OCI-LY1 (cell line): ENCODE measurements around the gene AGAP4.
"Not testable (repeated sequence)": the region's sequence is repeated elsewhere in the genome, so short reads cannot be mapped to it uniquely, and the experiment has no call there.

ENCODE experiments used
- H2AFZ ChIP-seq: fragments of 200-600 bp; sonication (generic), shearing (Covaris generic); 2 replicates; pipeline ENCODE4 v1.6.0; 2014; ENCODE audit warnings: antibody characterized with exemption, mild to moderate bottlenecking, low read length
- H3F3A ChIP-seq: fragments of 200-600 bp; sonication (generic), shearing (Covaris generic); 2 replicates; pipeline ENCODE4 v1.6.0; 2014; ENCODE audit warnings: mild to moderate bottlenecking, antibody characterized with exemption, low read length, moderate library complexity; ENCODE audit not compliant: insufficient read depth
- H3K27ac ChIP-seq: fragments of 200-600 bp; sonication (generic); 2 replicates; pipeline ENCODE4 v1.5.1; 2014; ENCODE audit warnings: low read length, mixed run types, mild to moderate bottlenecking, low read depth; ENCODE audit not compliant: poor library complexity, severe bottlenecking
- H3K27me3 ChIP-seq: fragments of 200-600 bp; sonication (generic); 2 replicates; pipeline ENCODE4 v1.6.0; 2014; ENCODE audit warnings: antibody characterized with exemption, mild to moderate bottlenecking, low read length, moderate library complexity; ENCODE audit not compliant: insufficient read depth
- H3K36me3 ChIP-seq: fragments of 200-600 bp; sonication (generic); 2 replicates; pipeline ENCODE4 v1.6.1; 2014; ENCODE audit warnings: mild to moderate bottlenecking, antibody characterized with exemption, low read length, moderate library complexity, mixed read lengths; ENCODE audit not compliant: insufficient read depth
- H3K4me1 ChIP-seq: fragments of 200-600 bp; sonication (generic); 2 replicates; pipeline ENCODE4 v1.5.1; 2014; ENCODE audit warnings: mild to moderate bottlenecking, low read length, moderate library complexity; ENCODE audit not compliant: insufficient read depth, severe bottlenecking
- H3K4me2 ChIP-seq: fragments of 200-600 bp; sonication (generic), shearing (Covaris generic); 2 replicates; pipeline ENCODE4 v1.6.1; 2014; ENCODE audit warnings: low read length
- H3K4me3 ChIP-seq: fragments of 200-600 bp; sonication (generic); 2 replicates; pipeline ENCODE4 v1.5.1; 2014; ENCODE audit warnings: low read length, low read depth, mild to moderate bottlenecking, mixed read lengths; ENCODE audit not compliant: poor library complexity, severe bottlenecking
- H3K79me2 ChIP-seq: fragments of 200-600 bp; shearing (Covaris generic); 2 replicates; pipeline ENCODE4 v1.6.1; 2016; ENCODE audit warnings: mixed run types, low read length, mixed read lengths; ENCODE audit not compliant: insufficient read depth
- H3K9ac ChIP-seq: fragments of 200-600 bp; sonication (generic), shearing (Covaris generic); 2 replicates; pipeline ENCODE4 v1.6.1; 2014; ENCODE audit warnings: mild to moderate bottlenecking, low read length, mixed read lengths
- H3K9me2 ChIP-seq: fragments of 200-600 bp; sonication (generic), shearing (Covaris generic); 2 replicates; pipeline ENCODE4 v1.6.1; 2014; ENCODE audit warnings: low read depth, mild to moderate bottlenecking, low read length, mixed read lengths
- H3K9me3 ChIP-seq: fragments of 200-600 bp; shearing (Covaris generic); 2 replicates; pipeline ENCODE4 v1.6.1; 2014; ENCODE audit warnings: low read length, mixed read lengths
- H4K20me1 ChIP-seq: fragments of 200-600 bp; sonication (generic), shearing (Covaris generic); 2 replicates; pipeline ENCODE4 v1.6.0; 2016; ENCODE audit warnings: mild to moderate bottlenecking, low read length; ENCODE audit not compliant: insufficient read depth

The AGAP4 gene

DNA sequence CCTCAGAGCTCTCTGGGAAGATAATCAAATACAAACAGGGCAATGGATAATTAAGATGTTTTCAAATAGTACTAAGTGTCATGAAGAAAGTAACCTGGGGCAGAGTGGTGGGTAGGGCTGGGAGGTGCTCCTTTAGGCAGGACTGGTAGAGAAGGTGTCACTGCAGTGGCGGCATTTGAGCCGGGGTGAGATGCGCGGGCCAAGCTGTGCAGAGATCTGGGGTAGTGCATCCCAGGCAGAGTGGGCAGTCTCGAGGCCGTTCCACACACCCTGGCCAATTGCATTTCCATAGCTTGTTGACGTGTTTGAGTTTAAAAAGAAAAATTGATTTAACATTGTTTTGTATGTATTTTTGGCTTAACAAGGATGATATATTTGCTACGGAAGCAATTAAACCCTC, 57.3 kb downstream of the AGAP4 start:
- not testable (repeated sequence) for H3K27me3 ChIP-seq, H3K9me2 ChIP-seq, H4K20me1 ChIP-seq, H3K9ac ChIP-seq, H2AFZ ChIP-seq, H3K27ac ChIP-seq, H3F3A ChIP-seq, H3K4me2 ChIP-seq, H3K9me3 ChIP-seq, H3K79me2 ChIP-seq, H3K4me3 ChIP-seq, H3K4me1 ChIP-seq
- peaks cover 11% of the 10 kb centered on the region for H3K36me3 ChIP-seq

DNA sequence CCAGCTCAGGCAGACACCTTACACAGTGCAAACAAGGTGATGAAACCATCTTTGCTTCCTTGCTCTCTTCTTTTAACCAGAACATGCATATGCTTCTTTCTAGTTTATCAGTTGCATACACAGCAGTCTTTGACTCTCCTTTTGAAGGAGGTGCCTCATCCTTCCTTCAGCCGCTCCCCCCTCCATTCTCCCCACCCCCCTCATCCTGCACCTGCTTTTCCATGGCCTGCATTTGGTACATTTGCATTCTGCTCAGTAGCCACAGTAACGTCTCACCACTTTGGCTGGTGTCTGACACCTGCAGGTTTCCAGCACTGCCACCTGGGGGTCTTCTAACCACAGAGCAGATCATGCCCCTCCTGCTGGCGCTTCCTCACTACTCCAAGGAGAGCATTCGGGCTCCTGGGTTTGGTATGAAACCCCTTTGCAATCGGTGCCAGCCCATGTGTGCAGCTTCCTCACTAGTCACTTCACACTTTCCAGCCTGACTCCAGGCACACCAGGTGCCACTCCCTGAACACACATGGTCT, 60.0 kb downstream of the AGAP4 start:
- not testable (repeated sequence) for H3F3A ChIP-seq, H2AFZ ChIP-seq

DNA sequence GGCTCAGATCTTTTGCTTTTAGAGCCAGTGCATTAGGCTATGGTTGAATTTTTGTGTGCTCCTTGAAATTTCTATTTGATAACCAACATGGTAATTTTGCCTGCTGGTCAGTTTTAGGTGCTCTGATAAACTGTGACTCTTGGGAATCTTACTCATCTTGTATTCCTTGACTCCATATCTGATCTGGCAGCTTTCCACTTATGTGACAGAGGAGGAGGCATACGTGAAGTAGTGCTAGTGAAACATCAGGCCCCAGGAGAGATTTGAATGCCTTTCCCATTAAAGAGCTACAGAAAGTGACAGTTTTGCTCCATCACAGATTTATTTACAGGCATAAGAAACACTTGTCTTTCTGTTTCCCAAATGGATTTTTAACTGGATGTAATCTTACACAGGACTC, 61.1 kb downstream of the AGAP4 start:
- not testable (repeated sequence) for H3K9me2 ChIP-seq, H3F3A ChIP-seq, H3K9me3 ChIP-seq, H3K4me3 ChIP-seq, H3K9ac ChIP-seq, H3K27me3 ChIP-seq, H4K20me1 ChIP-seq, H3K4me1 ChIP-seq, H3K27ac ChIP-seq, H2AFZ ChIP-seq, H3K4me2 ChIP-seq, H3K79me2 ChIP-seq
- H3K36me3 ChIP-seq: peaks cover 13% of the 10 kb centered on the region

More for the DNA sequence above, 60.0 kb downstream of the AGAP4 start:
- not testable (repeated sequence) for H3K9ac ChIP-seq, H3K4me3 ChIP-seq, H4K20me1 ChIP-seq, H3K4me2 ChIP-seq, H3K4me1 ChIP-seq, H3K79me2 ChIP-seq, H3K9me3 ChIP-seq, H3K27me3 ChIP-seq, H3K9me2 ChIP-seq
- Histone ChIP-seq H3K27ac (peak overlapping the region; percentile 28), H3K36me3 (peaks cover 13% of the 10 kb centered on the region)
